ENCODE data around the gene SIK2.

Gene SIK2

GRCh38 chr11:111659201-111660115 is 57.2 kb downstream of the SIK2 start:
- no peak for TF ChIP-seq CREB5 (CRISPR knock-in tag; IDR thresholded peaks at IDR 0.05; ENCODE audit: low read depth)
- no peak for TF ChIP-seq BACH2 (CRISPR knock-in tag; IDR thresholded peaks at IDR 0.05; ENCODE audit: borderline replicate concordance)
- TF ChIP-seq ZFP30 (CRISPR knock-in tag; IDR thresholded peaks at IDR 0.05): no peak
- TF ChIP-seq ZNF70 (CRISPR knock-in tag; IDR thresholded peaks at IDR 0.05): no peak
- TF ChIP-seq ESRRG (CRISPR knock-in tag; IDR thresholded peaks at IDR 0.05): no peak
- TF ChIP-seq ZFP3 (CRISPR knock-in tag; IDR thresholded peaks at IDR 0.05): no peak
- no peak for TF ChIP-seq TSHZ2 (CRISPR knock-in tag; IDR thresholded peaks at IDR 0.05)
- no peak for TF ChIP-seq PATZ1 (CRISPR knock-in tag; IDR thresholded peaks at IDR 0.05; ENCODE audit: borderline replicate concordance)
- TF ChIP-seq RARB (CRISPR knock-in tag; IDR thresholded peaks at IDR 0.05): no peak
- no peak for TF ChIP-seq ZNF565 (CRISPR knock-in tag; conservative IDR thresholded peaks at IDR 0.05; ENCODE audit: low read depth)
- TF ChIP-seq CSDC2 (CRISPR knock-in tag; IDR thresholded peaks at IDR 0.05): no peak
- no peak for TF ChIP-seq TCF4 (CRISPR knock-in tag; IDR thresholded peaks at IDR 0.05; ENCODE audit: borderline replicate concordance)
- ATAC-seq: no peak

- ATAC-seq: no peak
- TF ChIP-seq CREB5 (CRISPR knock-in tag; IDR thresholded peaks at IDR 0.05; ENCODE audit: low read depth): no peak
Measured at GRCh38 chr11:111660822-111661221, 58.6 kb downstream of the SIK2 start.

- ATAC-seq: peak; percentile 42; the same call in 1 of the 3 replicates
- TF ChIP-seq ARNTL (CRISPR knock-in tag; IDR thresholded peaks at IDR 0.05; ENCODE audit: borderline replicate concordance, low read depth) (no peak), PATZ1 (CRISPR knock-in tag; IDR thresholded peaks at IDR 0.05; ENCODE audit: borderline replicate concordance) (no peak), ESRRG (CRISPR knock-in tag; IDR thresholded peaks at IDR 0.05) (no peak), TCF4 (CRISPR knock-in tag; IDR thresholded peaks at IDR 0.05; ENCODE audit: borderline replicate concordance) (no peak), RARB (CRISPR knock-in tag; IDR thresholded peaks at IDR 0.05) (no peak), ISL1 (CRISPR knock-in tag; IDR thresholded peaks at IDR 0.05) (0 out of 2 replicates have a peak, but pooled peaks have one; percentile 13)
Measured at GRCh38 chr11:111663820-111664219, 61.6 kb downstream of the SIK2 start.

GRCh38 chr11:111665777-111666176 is 63.5 kb downstream of the SIK2 start:
- ATAC-seq: peak; percentile 80
- TF ChIP-seq ZNF565 (CRISPR knock-in tag; conservative IDR thresholded peaks at IDR 0.05; ENCODE audit: low read depth) (no peak), PATZ1 (CRISPR knock-in tag; IDR thresholded peaks at IDR 0.05; ENCODE audit: borderline replicate concordance) (no peak), CREB5 (CRISPR knock-in tag; IDR thresholded peaks at IDR 0.05; ENCODE audit: low read depth) (no peak), TOX (CRISPR knock-in tag; IDR thresholded peaks at IDR 0.05; ENCODE audit: borderline replicate concordance) (no peak), ZFP30 (CRISPR knock-in tag; IDR thresholded peaks at IDR 0.05) (no peak), TSHZ2 (CRISPR knock-in tag; IDR thresholded peaks at IDR 0.05) (no peak), ZNF8 (CRISPR knock-in tag; IDR thresholded peaks at IDR 0.05) (no peak)
